D341Med (cell line): ENCODE measurements around the gene HOXB2.

ENCODE experiments used
- DNase-seq: peaks from one replicate; pipeline ENCODE4 v3.0.0; 2012; ENCODE audit warnings: low spot score

The HOXB2 gene

GRCh38 chr17:48552466-48553189 is 7.7 kb upstream of the HOXB2 start:
- DNase-seq = no peak

DNA sequence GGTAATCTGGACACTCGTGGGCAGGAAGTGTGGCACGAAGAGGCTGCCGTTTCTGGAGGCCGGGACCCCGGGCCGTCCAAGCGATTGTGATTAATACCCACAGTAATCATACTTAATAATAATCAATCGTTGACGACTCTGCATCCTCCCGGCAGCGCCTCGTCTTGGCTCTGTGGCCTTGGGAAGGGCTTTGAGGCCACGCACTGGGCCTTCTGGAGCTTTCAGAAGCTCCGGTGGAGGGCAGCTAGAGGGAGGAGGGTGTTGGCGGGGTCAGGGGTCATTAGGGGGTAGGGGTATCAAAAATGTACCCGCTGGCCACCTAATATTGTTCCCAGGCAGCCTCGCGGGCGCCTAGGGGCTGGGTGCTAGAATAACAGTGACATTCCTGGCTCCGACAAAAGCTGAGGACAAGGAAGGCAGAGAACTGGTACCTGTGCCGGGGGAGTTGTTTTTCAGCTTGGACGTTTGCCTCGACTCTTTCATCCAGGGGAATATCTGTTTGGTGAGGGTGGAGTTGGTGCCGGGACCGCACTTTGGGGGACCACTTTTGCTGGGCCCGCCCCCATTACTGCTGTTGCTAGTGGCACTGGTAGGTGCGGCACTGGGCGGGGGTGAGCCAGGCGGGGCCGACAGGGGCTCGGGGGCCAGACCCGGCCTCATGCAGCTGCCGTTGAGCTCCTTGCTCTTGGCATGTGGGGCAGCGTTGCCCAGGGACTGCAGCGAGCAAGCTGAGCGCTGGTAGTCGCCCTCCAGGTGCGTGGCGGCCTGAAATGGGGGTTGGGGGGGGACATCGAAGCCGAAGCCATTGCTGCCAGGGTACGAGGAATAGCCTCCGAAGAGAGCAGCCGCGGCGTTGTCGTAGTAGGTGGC is 6.9 kb upstream of the HOXB2 start:
- DNase-seq = no peak

DNA sequence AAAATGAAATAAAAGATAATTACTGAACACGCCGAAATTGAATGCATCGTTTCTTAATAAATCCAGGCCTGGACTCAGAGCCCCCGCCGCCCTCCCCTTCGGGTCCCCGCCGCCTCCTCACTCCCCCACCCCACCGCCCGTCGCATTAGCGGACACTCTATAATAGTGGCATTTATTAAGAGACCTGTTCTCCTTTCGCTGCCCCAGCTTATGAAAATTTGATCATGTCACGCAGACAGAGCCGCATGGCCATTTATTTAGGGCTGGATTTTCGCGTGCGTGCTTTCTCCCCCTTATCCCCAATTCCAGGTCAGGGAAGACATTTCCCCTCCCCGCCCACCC is 6.3 kb upstream of the HOXB2 start:
- no peak for DNase-seq

DNA sequence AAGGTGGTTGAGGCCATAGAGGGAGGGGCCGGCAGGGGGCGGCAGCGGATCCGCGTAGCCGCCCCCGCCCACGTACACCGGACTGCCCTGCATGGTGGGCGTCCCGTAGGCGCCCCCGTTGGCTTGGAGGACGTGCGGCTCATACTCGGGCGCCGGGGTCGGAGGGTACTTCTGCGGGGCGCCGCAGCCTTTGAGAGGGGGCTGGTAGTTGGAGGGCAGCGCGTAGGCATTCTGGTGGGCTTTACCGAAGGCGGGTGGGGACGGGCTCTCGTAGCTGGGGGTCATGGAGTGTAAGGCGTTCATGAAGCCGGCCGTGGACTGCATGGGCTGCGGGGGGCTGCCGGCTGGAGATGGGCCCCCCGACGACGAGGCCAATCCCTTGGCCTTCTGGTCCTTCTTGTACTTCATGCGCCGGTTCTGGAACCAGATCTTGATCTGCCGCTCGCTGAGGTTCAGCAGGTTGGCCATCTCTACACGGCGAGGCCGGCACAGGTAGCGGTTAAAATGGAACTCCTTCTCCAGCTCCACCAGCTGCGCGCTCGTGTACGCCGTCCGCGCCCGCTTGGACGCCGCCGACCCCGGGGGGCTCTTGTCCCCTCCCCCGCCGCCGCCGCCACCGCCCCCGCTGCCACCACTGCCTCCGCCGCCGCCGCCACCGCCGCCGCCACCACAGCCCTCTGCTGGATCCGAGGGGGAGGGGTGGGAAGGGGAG is 5.7 kb upstream of the HOXB2 start:
- DNase-seq = no peak

DNA sequence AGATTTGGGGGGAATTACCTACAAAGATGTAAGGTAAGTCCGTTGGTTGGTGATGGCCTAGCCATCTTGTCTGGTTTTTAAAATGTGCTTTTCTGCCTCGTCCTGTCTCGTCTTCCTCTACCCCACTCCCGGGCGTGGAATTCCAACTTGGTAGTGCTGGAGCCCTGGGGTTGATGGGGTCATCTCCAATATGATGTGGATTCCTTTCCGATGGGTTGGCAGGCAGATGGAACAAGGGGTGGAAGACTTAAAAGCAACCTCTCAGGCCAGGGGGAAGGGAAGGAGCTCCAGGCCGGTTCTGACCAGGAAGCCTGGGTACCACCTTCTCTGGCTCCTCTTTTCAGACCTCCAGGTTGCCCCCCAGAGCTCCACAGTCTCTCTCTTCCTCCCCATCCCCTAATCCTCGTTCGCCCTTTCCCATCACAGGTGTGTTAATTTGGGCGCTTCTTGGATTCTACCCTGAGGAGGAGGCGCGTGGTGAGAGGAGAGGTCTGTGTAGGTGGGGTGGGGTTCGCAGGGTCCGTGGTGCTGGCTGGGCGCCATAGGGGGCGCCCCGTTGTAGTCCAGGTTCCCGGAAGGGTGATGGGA is 5.1 kb upstream of the HOXB2 start:
- DNase-seq = no peak

DNA sequence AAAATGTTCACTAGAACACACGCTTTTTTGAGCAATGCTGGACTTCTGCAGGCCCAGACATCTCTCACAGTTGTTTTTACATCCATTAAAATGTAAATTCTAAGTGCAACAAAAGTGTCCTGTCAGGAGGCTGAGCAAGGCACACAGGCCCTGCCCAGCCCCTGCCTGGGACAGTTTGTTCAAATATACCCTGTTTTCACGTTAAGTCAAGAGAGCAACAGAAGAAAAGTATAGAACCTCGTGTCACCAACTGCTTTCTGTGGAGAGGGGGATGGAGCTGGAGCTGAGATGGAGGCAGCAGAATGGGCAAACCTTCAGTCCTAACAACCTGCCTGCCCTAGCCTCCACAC is 4.3 kb upstream of the HOXB2 start:
- DNase-seq = no peak

GRCh38 chr17:48548523-48549280 is 3.8 kb upstream of the HOXB2 start:
- DNase-seq = no peak

DNA sequence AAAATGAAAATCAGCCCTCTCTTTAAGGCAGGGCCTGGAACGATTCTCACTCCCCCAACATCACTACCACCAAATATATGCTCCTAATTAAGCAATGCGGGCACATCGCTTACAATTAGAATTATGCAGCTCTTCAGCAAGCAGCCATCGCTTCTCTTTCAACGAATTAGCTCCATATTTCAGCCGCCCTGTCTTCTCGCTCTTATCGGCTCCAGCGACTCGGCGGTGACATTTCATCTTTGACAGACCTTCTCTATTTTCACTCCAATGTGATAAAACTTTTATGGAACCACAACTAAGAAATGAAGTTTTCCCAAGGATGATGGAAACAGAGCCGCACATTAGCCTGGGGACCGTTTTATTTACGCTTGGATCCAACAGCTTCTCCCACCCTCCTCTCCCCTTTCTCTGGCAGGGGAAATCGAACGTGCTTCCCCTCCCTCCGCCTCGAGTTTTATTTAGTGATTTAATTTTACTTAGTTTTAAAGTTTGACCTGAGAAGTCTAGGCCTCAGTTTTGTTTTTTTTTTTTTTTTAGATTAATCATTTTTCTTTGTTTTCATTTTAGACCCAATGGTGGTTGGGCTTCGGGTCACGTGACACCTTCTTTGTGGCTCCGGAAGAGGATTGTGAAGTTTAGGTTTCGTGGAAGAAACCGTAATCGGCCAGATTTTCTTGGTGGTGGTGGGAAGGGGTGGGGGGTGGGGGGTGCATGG is 3.1 kb upstream of the HOXB2 start:
- no peak for DNase-seq

DNA sequence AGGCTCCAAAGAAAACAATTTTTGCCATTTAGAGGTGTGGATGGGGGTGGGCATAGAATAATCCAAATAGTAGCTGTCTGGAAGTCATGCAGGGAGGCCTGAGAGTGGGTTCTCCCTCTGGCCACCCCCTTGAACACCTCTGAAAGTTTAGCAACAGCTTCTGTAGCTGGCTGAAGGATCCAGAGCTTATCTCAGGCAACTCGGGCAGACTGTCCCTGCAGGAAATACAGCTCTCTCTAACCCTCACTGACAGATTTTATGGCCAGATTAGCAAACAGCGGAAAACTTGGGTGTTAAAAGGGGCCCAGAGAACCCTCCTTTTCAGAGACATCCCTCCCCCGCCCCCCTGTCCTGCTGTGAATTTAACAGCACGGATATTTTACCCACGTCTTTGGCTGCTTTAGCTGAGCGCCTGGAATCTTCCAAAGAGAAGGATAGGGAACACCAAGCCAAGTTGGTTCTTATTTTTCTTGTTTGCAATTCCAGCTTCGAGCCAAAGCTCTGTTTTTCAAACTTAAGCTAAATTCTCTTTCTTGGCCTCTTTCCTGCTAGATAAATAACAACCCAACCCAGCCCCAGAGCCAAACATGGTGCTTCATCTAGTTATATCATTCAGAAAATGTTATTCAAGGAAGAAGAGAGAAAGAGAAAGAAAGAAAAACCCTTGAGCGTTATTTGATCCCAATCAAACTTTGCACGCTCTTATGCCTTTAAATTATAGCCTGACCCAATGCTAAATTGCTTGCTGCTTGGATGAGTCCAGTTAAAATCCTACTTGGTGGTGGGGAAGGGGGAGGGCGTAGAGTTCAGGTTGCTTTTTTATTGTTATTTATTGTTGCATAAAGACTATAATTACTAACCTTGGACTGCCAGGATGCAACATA is 2.3 kb upstream of the HOXB2 start:
- DNase-seq = no peak

- DNase-seq = no peak
Measured at GRCh38 chr17:48546137-48546923, 1.4 kb upstream of the HOXB2 start.

DNA sequence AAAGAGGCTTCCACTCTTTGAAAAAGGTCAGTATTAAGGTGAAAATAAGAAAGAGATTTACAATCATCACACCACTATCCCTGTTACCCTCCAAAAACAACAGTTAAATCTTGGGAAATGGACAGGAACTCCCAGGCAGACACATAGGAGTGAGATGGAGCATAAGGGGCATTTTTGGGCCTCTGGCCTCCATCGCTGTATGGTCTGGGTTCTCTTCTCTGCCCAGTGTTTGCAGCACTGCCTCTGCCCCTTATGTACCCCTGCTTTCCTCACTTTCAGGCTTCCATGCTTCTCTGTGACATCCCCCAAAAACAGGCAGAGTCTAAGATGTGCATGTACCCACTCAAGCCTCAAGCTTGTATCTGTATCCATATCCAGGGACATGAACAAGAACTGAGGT is 630 bp upstream of the HOXB2 start:
- no peak for DNase-seq

DNA sequence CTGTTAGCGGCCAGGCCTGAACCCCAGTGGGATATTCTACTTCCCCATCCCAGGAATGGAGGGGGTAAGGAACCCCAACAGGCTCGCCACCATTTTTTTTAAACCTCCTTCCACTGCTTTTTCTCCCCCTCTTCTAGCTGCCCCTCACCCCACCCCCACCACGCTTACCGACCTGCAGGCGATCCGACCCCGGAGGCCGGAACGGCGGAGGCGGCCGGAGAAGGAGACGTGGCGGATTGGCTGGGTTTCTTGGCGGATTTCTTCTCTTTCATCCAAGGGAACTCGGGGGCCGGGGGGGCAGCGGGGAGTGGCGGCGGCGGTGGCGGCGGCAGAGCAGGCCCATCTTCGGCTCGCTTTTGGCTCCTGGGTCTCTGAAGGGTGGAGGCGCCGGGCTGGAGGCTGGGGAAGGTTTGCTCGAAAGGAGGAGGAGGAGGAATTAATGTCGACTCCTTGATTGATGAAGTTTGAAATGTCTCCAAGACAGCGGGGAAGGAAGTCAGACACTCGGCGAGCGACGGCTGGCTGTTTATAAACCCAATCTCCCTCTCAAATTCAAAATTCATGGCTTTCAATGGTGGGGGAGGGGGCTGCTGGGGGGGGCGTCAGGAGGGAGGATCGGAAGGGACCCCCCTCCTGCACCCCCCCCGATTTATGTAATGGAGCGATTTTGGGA is 424 bp downstream of the HOXB2 start:
- DNase-seq = no peak

DNA sequence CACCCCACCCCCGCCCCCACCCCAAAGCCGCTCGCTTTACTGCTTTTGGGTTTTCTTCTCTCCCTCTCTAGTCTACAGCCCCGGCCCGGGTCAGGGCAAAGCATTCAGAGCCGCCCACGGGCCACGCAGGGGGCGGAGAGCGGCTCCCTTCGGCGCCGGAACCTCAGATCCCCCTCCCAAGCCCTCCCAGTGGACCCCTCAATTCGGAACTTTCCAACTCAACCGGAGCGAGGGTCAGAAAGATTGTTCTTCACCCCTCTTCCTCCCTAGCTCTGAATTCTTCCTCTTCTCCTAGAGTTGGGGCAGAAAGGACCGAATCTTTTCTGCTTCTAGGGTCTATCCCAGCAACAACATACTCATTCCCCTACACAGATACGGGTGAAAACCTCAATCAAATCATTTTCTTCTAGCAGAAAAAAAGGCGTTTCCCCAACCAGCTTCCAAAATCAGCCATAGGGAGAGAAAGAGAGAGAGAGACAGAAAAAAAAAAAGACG is 1.0 kb downstream of the HOXB2 start:
- DNase-seq = no peak

GRCh38 chr17:48543107-48543853 is 1.6 kb downstream of the HOXB2 start:
- DNase-seq = no peak

GRCh38 chr17:48542698-48543106 is 2.2 kb downstream of the HOXB2 start:
- DNase-seq = no peak

GRCh38 chr17:48542114-48542656 is 2.7 kb downstream of the HOXB2 start:
- no peak for DNase-seq

DNA sequence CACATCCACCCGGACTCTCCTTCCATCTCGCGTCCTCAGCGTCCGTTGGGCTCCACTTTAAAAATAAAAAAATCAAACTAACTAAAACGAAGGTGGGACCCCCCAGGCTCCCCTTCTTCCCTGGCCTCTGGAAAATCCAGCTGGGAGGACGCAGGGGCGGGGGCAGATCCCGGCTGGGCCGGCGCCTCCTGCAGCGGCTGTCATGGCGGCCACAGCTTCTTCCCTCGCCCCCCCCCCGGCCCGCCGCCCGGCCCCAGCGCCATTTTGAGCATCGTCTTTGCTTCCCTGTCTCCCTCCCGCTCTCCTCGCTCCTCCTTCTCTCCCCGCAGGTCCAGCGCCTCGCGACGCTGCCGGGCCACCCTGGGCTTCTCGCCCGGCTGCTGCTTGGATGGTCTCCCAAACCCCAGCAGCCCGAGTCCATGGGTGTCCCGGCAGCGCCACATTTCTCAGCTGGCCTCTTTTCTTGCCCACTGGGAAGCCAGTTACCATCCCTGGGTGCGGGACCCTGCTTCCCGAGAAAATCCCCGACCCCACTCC is 3.3 kb downstream of the HOXB2 start:
- no peak for DNase-seq
